Measurements from ENCODE around the gene SELENOW.
"Not testable (repeated sequence)": the region's sequence is repeated elsewhere in the genome, so short reads cannot be mapped to it uniquely, and the experiment has no call there.

The SELENOW gene

DNA sequence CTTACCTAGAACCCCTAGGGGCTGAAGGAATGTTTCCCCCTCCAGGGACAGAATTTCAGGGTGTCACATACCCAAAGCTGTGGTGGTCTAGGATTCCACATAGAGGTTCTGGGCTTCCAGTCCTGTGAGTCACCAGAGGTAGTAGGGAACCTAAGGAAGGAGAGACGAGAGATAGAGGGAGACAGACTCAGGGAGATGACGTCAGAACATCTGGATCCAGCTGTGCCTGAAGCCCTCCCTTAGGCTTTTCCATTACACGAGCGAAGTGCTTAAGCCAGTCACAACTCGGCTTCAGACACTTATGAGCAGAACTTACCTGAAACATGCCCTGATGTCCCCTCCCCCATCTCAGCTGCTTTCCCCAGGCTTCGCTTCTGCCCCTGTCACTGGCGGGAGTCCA lies 11.8 kb upstream of the SELENOW start:
- TF ChIP-seq, protein P1, sequence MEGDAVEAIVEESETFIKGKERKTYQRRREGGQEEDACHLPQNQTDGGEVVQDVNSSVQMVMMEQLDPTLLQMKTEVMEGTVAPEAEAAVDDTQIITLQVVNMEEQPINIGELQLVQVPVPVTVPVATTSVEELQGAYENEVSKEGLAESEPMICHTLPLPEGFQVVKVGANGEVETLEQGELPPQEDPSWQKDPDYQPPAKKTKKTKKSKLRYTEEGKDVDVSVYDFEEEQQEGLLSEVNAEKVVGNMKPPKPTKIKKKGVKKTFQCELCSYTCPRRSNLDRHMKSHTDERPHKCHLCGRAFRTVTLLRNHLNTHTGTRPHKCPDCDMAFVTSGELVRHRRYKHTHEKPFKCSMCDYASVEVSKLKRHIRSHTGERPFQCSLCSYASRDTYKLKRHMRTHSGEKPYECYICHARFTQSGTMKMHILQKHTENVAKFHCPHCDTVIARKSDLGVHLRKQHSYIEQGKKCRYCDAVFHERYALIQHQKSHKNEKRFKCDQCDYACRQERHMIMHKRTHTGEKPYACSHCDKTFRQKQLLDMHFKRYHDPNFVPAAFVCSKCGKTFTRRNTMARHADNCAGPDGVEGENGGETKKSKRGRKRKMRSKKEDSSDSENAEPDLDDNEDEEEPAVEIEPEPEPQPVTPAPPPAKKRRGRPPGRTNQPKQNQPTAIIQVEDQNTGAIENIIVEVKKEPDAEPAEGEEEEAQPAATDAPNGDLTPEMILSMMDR (IDR thresholded peaks at IDR 0.05; ENCODE audit: low read depth, low read length): no peak

DNA sequence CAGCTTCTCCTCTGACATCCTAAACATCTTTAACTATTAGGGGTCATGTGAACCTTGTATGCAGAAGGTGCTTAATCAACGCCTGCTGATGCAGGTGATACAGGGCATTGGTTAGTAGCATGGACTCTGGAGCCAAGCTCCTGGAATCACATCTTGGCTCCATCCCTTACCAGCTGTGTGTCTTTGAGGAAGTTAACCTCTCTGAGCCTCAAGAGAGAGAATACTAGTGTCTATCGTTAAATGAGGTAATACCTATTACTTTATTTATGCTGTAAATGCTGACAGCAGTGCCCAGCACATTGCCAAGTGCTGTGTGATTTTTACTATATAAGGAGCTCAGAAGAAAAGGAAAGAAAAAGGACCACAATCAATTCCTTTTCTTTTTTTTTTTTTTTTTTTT lies 11.2 kb upstream of the SELENOW start:
- DNase-seq (ENCODE audit: extremely low read depth, low read depth): no peak
- TF ChIP-seq, protein P1 (IDR thresholded peaks at IDR 0.05; ENCODE audit: low read depth, low read length): no peak

More for the DNA sequence above, 11.8 kb upstream of the SELENOW start:
- DNase-seq (ENCODE audit: extremely low read depth, low read depth): no peak

DNA sequence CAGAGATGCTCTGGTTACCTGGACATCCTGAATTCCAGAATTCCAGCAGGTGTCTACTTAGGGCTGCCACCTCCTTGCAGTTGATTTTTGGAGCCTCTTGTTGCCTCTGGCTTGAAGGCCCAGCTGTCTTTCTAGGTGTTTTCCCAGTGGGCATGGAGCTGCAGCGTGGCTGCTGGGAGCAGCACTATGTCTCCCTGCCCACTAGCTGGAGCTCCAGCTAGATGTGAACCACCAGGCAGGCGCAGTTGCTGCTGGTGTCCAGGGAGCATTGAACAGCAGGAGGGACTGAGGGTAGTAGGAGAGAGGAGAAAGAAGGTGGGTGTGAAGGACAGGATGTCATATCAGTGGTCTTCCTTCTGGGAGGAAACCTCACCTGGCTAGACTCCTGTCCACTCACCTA lies 9.9 kb upstream of the SELENOW start:
- TF ChIP-seq, protein P1 (IDR thresholded peaks at IDR 0.05; ENCODE audit: low read depth, low read length): no peak
- no peak for DNase-seq (ENCODE audit: extremely low read depth, low read depth)

DNA sequence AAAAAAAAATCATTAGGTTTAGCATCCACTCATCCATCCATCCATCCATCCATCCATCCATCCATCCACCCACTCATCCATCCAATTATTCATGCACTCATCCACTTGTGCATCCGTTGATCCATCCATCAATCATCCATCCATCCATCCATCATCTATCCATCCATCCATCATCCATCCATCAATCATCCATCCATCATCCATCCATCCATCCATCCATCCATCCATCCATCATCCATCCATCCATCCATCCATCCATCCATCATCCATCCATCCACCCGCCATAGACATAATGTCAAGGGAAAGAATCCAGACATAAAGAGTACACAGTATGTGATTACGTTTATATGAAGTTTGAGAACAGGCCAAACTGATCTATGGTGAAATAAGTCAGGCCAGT lies 9.0 kb upstream of the SELENOW start:
- TF ChIP-seq, protein P1 (IDR thresholded peaks at IDR 0.05; ENCODE audit: low read depth, low read length): no peak
- no peak for DNase-seq (ENCODE audit: extremely low read depth, low read depth)

DNA sequence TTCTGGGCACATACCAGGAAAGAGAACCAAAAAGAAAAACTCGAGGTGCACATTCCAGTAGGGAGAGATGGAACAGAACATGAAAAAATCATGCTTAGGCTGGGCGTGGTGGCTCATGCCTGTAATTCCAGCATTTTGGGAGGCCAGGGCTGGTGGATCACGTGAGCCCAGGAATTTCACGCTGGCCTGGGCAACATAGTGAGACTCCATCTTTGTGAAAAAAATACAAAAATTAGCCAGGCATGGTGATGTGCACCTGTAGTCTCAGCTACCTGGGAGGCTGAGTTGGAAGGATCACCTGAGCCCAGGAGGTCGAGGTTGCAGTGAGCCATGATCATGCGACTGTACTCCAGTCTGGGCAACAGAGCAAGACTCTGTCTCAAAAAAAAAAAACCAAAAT lies 7.2 kb upstream of the SELENOW start:
- not testable (repeated sequence) for DNase-seq (ENCODE audit: extremely low read depth, low read depth)

DNA sequence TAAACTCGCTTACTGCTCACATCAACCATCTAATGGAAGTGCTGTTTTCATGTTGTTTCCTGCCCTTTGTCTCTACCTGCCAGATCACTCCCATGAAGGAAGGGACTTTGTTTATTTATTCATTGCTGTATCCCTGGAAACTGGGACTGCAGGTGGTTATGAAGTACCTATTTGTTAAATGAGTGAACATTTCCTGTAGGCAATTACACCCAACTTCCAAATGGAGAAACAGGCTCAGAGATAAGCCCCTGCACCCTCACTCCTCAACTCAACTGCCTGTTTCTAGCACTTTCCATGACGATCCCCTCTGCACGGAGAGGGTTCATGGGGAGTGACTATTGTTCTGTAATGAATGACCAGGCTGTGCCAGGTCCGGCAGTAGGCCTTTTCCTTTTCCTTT lies 1.9 kb upstream of the SELENOW start:
- DNase-seq (ENCODE audit: extremely low read depth, low read depth): no peak
- TF ChIP-seq, protein P1 (IDR thresholded peaks at IDR 0.05; ENCODE audit: low read depth, low read length): no peak

DNA sequence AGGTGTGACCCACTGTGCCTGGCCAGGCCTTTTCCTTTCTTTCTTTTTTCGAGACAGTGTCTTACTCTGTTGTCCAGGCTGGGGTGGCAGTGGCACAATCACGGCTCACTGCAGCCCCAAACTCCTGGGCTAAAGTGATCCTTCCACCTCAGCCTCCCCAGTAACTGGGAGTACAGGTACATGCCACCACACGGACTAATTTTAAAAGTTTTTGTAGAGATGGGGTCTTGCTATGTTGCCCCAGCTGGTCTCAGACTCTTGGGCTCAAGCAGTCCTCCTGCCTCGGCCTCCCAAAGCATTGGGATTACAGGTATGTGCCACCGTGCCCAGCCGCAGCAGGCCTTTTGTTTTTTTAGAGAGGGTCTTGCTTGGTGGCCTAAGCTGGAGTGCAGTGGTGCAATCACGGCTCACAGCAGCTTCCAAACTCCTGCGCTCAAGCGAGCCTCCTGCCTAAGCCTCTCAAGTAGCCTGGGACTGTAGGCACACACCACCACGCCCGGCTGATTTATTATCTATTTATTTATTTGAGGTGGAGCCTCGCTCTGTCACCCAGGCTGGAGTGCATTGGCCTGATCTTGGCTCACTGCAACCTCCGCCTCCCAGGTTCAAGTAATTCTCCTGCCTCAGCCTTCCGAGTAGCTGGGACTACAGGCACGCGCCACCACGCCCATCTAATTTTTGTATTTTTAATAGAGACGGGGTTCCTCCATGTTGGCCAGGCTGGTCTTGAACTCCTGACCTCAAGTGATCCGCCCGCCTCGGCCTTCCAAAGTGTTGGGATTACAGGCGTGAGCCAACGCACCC lies 1.1 kb upstream of the SELENOW start:
- DNase-seq (ENCODE audit: extremely low read depth, low read depth): not testable (repeated sequence)

DNA sequence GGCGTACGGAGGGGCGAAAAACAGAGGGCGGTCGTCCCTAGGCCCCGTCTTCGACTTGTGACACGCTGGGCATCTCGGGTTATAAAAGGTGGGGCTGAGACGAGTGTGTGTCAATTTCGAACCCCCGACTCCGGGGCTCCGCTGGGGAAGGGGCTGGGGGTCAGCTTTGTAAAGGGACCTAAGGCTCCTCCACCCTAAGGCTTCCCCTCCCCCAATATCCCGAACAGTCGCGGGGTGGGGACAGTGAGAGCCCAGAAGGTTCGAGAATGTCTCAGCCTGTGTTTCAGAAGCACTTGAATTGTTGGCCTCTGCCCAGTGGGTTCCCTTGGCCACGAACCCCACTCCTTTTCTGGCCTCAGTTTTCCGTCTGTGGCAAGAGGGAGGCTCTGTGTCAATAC lies 450 bp downstream of the SELENOW start:
- TF ChIP-seq, protein P1 (IDR thresholded peaks at IDR 0.05; ENCODE audit: low read depth, low read length): no peak
- no peak for DNase-seq (ENCODE audit: extremely low read depth, low read depth)
